Measurements from ENCODE around the gene MCL1. TPM values are rescaled to one million over a fixed set of nuclear protein-coding genes. Genes with fewer than 3 reads are reported as not detected.
A peak's percentile ranks its signal among the peaks of the same experiment; 100 is the strongest.
"Not testable (repeated sequence)": the region's sequence is repeated elsewhere in the genome, so short reads cannot be mapped to it uniquely, and the experiment has no call there.

MCL1 gene
- total RNA-seq, 1 donor from 2014 or later = 179 TPM

GRCh38 chr1:150568594-150568966 is 10.8 kb downstream of the MCL1 start:
- peak overlapping the region; percentile 69 for H3K4me3 Mint-ChIP-seq
- no peak for TF ChIP-seq CTCF (conservative IDR thresholded peaks at IDR 0.05)
- peaks cover 12% of the 10 kb centered on the region for H3K36me3 Mint-ChIP-seq (ENCODE audit: low read depth)
- H3K27me3 Mint-ChIP-seq (ENCODE audit: low read depth) = peaks cover 3% of the 10 kb centered on the region
- DNase-seq (ENCODE audit: low read depth, low spot score) = no peak
- no peaks in the 10 kb centered on the region for H3K9me3 Mint-ChIP-seq
- peaks cover 53% of the 10 kb centered on the region for H3K4me1 Mint-ChIP-seq
- H3K27ac Mint-ChIP-seq (ENCODE audit: unreplicated experiment) = peak overlapping the region; percentile 76

GRCh38 chr1:150567717-150568593 is 11.5 kb downstream of the MCL1 start:
- DNase-seq (ENCODE audit: low read depth, low spot score) = peak; percentile 61
- Mint-ChIP-seq H3K27ac (ENCODE audit: unreplicated experiment) (peak overlapping the region; percentile 76), H3K27me3 (ENCODE audit: low read depth) (peaks cover 2% of the 10 kb centered on the region), H3K4me3 (peak overlapping the region; percentile 69), H3K9me3 (no peaks in the 10 kb centered on the region), H3K4me1 (peaks cover 58% of the 10 kb centered on the region), H3K36me3 (ENCODE audit: low read depth) (peaks cover 8% of the 10 kb centered on the region)
- TF ChIP-seq CTCF (conservative IDR thresholded peaks at IDR 0.05) = no peak

- peaks cover 58% of the 10 kb centered on the region for H3K4me1 Mint-ChIP-seq
- DNase-seq (ENCODE audit: low read depth, low spot score) = no peak
- peaks cover 3% of the 10 kb centered on the region for H3K36me3 Mint-ChIP-seq (ENCODE audit: low read depth)
- H3K9me3 Mint-ChIP-seq = no peaks in the 10 kb centered on the region
- peak overlapping the region; percentile 76 for H3K27ac Mint-ChIP-seq (ENCODE audit: unreplicated experiment)
- no peaks in the 10 kb centered on the region for H3K27me3 Mint-ChIP-seq (ENCODE audit: low read depth)
- no peak for TF ChIP-seq CTCF (conservative IDR thresholded peaks at IDR 0.05)
- peak overlapping the region; percentile 69 for H3K4me3 Mint-ChIP-seq
Measured at GRCh38 chr1:150567341-150567716, 12.1 kb downstream of the MCL1 start.

- Mint-ChIP-seq H3K27me3 (ENCODE audit: low read depth) (no peaks in the 10 kb centered on the region), H3K4me1 (peaks cover 63% of the 10 kb centered on the region), H3K27ac (ENCODE audit: unreplicated experiment) (peak overlapping the region; percentile 76), H3K4me3 (no peak overlapping the region), H3K36me3 (ENCODE audit: low read depth) (peaks cover 3% of the 10 kb centered on the region), H3K9me3 (no peaks in the 10 kb centered on the region)
- no peak for TF ChIP-seq CTCF (conservative IDR thresholded peaks at IDR 0.05)
- no peak for DNase-seq (ENCODE audit: low read depth, low spot score)
Measured at GRCh38 chr1:150566589-150567340, 12.6 kb downstream of the MCL1 start.

GRCh38 chr1:150565240-150565991 is 14.0 kb downstream of the MCL1 start:
- peak overlapping the region; percentile 38 for H3K4me3 Mint-ChIP-seq

More at GRCh38 chr1:150565240-150565991, 14.0 kb downstream of the MCL1 start:
- DNase-seq (ENCODE audit: low read depth, low spot score); H3K36me3 Mint-ChIP-seq (ENCODE audit: low read depth); H3K27me3 Mint-ChIP-seq (ENCODE audit: low read depth); H3K27ac Mint-ChIP-seq (ENCODE audit: unreplicated experiment); H3K9me3 Mint-ChIP-seq: not testable (repeated sequence)
- peaks cover 75% of the 10 kb centered on the region for H3K4me1 Mint-ChIP-seq

Data from neural crest cell (in vitro differentiated cells).